Ishikawa (cell line): Measurements from ENCODE around the gene APBA2.

Experiments
- CEBPB ChIP-seq: IDR thresholded peaks from 2 replicates; pipeline ENCODE4 v1.6.1; 2012
- EGR1 ChIP-seq: IDR thresholded peaks from 2 replicates; pipeline ENCODE4 v1.6.1; 2012
- EP300 ChIP-seq: IDR thresholded peaks from 2 replicates; pipeline ENCODE4 v1.6.1; 2012; ENCODE audit warnings: borderline replicate concordance
- NFIC ChIP-seq: IDR thresholded peaks from 2 replicates; pipeline ENCODE4 v1.6.1; 2012
- RAD21 ChIP-seq: IDR thresholded peaks from 2 replicates; pipeline ENCODE4 v1.6.1; 2012; ENCODE audit warnings: low read depth
- REST ChIP-seq: IDR thresholded peaks from 2 replicates; pipeline ENCODE4 v1.6.1; 2012; ENCODE audit warnings: low read depth, mild to moderate bottlenecking
- TAF1 ChIP-seq: IDR thresholded peaks from 2 replicates; pipeline ENCODE4 v1.6.1; 2012; ENCODE audit warnings: low read depth, mild to moderate bottlenecking
- TCF12 ChIP-seq: IDR thresholded peaks from 2 replicates; pipeline ENCODE4 v1.6.1; 2012; ENCODE audit warnings: low read depth
- TEAD4 ChIP-seq: IDR thresholded peaks from 2 replicates; pipeline ENCODE4 v1.6.1; 2012
- USF1 ChIP-seq: IDR thresholded peaks from 2 replicates; pipeline ENCODE4 v1.6.1; 2012
- YY1 ChIP-seq: IDR thresholded peaks from 2 replicates; pipeline ENCODE4 v1.6.1; 2012; ENCODE audit warnings: low read depth
- TF ChIP-seq, protein P1 (sequence below): IDR thresholded peaks from 2 replicates; pipeline ENCODE4 v1.6.1; 2012

DNA sequence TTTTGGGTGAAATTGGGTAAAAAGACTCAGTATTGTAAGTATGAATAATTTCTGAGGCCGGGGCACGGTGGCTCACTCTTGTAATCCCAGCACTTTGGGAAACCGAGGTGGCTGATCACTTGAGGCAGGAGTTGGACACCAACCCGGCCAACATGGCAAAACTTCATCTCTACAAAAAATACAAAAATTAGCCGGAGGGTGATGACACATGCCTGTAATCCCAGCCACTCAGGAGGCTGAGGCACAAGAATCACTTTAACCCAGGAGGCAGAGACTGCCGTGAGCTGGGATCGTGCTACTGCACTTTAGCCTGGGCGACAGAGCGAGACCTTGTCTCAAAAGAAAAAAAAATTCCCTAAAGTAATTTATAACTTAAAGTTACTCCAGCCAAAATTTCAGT is 162.2 kb downstream of the APBA2 start:
- TF ChIP-seq REST (no peak), EP300 (no peak), EGR1 (no peak), TAF1 (no peak), YY1 (no peak), RAD21 (no peak), TCF12 (no peak), TEAD4 (no peak), NFIC (no peak), USF1 (no peak), CEBPB (no peak)
- TF ChIP-seq, protein P1, sequence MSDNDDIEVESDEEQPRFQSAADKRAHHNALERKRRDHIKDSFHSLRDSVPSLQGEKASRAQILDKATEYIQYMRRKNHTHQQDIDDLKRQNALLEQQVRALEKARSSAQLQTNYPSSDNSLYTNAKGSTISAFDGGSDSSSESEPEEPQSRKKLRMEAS, result no peak
